Activated T-cell treated with anti-CD3 and anti-CD28 coated beads, Interleukin-2, amount 50 U/mL, for 48 hours (primary cell): ENCODE results near the gene OLR1.
A peak's percentile ranks its signal among the peaks of the same experiment; 100 is the strongest.
"Not testable (repeated sequence)": the region's sequence is repeated elsewhere in the genome, so short reads cannot be mapped to it uniquely, and the experiment has no call there.

Source experiments
- DNase-seq, 2 experiments: peaks; one replicate each; pipeline ENCODE4 v3.0.0-alpha.2; 2020

Gene OLR1

GRCh38 chr12:10171973-10172728 lies at the start of gene OLR1:
OLR1 (minus strand) TSS chr12:10172132; CDS start chr12:10172077, 55 bp downstream.
- DNase-seq = no peak

GRCh38 chr12:10220398-10221077 lies 48.6 kb upstream of the OLR1 start:
- DNase-seq = no peak

GRCh38 chr12:10218021-10218420 lies 46.1 kb upstream of the OLR1 start:
- no peak for DNase-seq

GRCh38 chr12:10215946-10216345 lies 44.0 kb upstream of the OLR1 start:
- DNase-seq = peak; percentile 35 to 42

- no peak for DNase-seq
These were observed 43.5 kb upstream of the OLR1 start for GRCh38 chr12:10215436-10215835.

GRCh38 chr12:10214895-10215267 lies 42.9 kb upstream of the OLR1 start:
- DNase-seq = no peak

- no peak for DNase-seq
These were observed 42.4 kb upstream of the OLR1 start for GRCh38 chr12:10214136-10214894.

- peak; percentile 82 to 85 for DNase-seq
These were observed 41.5 kb upstream of the OLR1 start for GRCh38 chr12:10213168-10214135.

GRCh38 chr12:10212739-10213131 lies 40.8 kb upstream of the OLR1 start, which contains the start of gene GABARAPL1:
GABARAPL1 (plus strand) TSS chr12:10212877; CDS start chr12:10213130, 253 bp downstream.
- DNase-seq = peak; percentile 82 to 85

- DNase-seq = peak; percentile 87 to 91
These were observed 40.2 kb upstream of the OLR1 start for GRCh38 chr12:10211940-10212738.

GRCh38 chr12:10211101-10211939 lies 39.4 kb upstream of the OLR1 start:
- DNase-seq = no peak

- DNase-seq = no peak
These were observed 38.3 kb upstream of the OLR1 start for GRCh38 chr12:10210225-10210624.

- no peak for DNase-seq
These were observed 35.2 kb upstream of the OLR1 start for GRCh38 chr12:10207136-10207535.

GRCh38 chr12:10205220-10205807 lies 33.4 kb upstream of the OLR1 start:
- no peak for DNase-seq

- DNase-seq = not testable (repeated sequence)
These were observed 32.6 kb upstream of the OLR1 start for GRCh38 chr12:10204495-10204894.

GRCh38 chr12:10197879-10198278 lies 25.9 kb upstream of the OLR1 start:
- no peak for DNase-seq

- no peak for DNase-seq
These were observed 24.3 kb upstream of the OLR1 start for GRCh38 chr12:10196210-10196609.

GRCh38 chr12:10194160-10194670 lies 22.3 kb upstream of the OLR1 start:
- DNase-seq = no peak

- DNase-seq = no peak
These were observed 19.9 kb upstream of the OLR1 start for GRCh38 chr12:10191865-10192264.
